Activated CD8-positive, alpha-beta memory T cell treated with anti-CD3 and anti-CD28 coated beads for 4 hours (primary cell): ENCODE data around the gene PARD6G.

Experiments used
- DNase-seq, 2 donors: peaks; one replicate each; pipeline ENCODE4 v3.0.0-alpha.2; 2020; ENCODE audit warnings: low read depth in 2 of 2

Gene PARD6G

GRCh38 chr18:80210312-80211083 is 36.8 kb downstream of the PARD6G start:
- DNase-seq, result no peak

GRCh38 chr18:80208620-80209019 is 38.7 kb downstream of the PARD6G start:
- no peak for DNase-seq

- no peak for DNase-seq
Measured at GRCh38 chr18:80205294-80205693, 42.0 kb downstream of the PARD6G start.

GRCh38 chr18:80204142-80204541 is 43.2 kb downstream of the PARD6G start:
- DNase-seq, result no peak

GRCh38 chr18:80203249-80203648 is 44.1 kb downstream of the PARD6G start:
- no peak for DNase-seq

- no peak for DNase-seq
Measured at GRCh38 chr18:80202264-80202998, 44.9 kb downstream of the PARD6G start.

- DNase-seq, result no peak
Measured at GRCh38 chr18:80201739-80202138, 45.6 kb downstream of the PARD6G start.

GRCh38 chr18:80200932-80201672 is 46.2 kb downstream of the PARD6G start:
- DNase-seq, result no peak

GRCh38 chr18:80200171-80200931 is 47.0 kb downstream of the PARD6G start:
- no peak for DNase-seq

GRCh38 chr18:80198994-80199748 is 48.1 kb downstream of the PARD6G start:
- no peak for DNase-seq

- no peak for DNase-seq
Measured at GRCh38 chr18:80198391-80198790, 48.9 kb downstream of the PARD6G start.

GRCh38 chr18:80197528-80197927 is 49.8 kb downstream of the PARD6G start:
- DNase-seq, result no peak

GRCh38 chr18:80196528-80197320 is 50.6 kb downstream of the PARD6G start:
- no peak for DNase-seq

GRCh38 chr18:80194874-80195570 is 52.3 kb downstream of the PARD6G start:
- DNase-seq, result no peak

GRCh38 chr18:80193701-80194100 is 53.6 kb downstream of the PARD6G start:
- DNase-seq, result no peak

- no peak for DNase-seq
Measured at GRCh38 chr18:80192653-80193385, 54.5 kb downstream of the PARD6G start.

GRCh38 chr18:80191907-80192652 is 55.2 kb downstream of the PARD6G start:
- no peak for DNase-seq

- no peak for DNase-seq
Measured at GRCh38 chr18:80191264-80191663, 56.0 kb downstream of the PARD6G start.
